Stimulated activated naive CD8-positive, alpha-beta T cell treated with anti-CD3 and anti-CD28 coated beads, Interleukin-15, amount 100 ng/mL, for 72 hours (primary cell): ENCODE measurements around the gene PRLH.

Experiments used
- ATAC-seq: fragments of 150-1000 bp; cut with Tn5 transposase; 2 replicates; pipeline ENCODE4 v1.10.0; 2021; ENCODE audit warnings: mild to moderate bottlenecking, moderate library complexity
- DNase-seq, 2 donors: peaks; one replicate each; pipeline ENCODE4 v3.0.0; 2021 to 2022
- H3K27ac Mint-ChIP-seq, 2 donors: one replicate each; pipeline ENCODE4 v1.8.0; 2022; ENCODE audit warnings: mild to moderate bottlenecking in 2 of 2, mixed read lengths in 2 of 2, moderate library complexity in 2 of 2
- H3K27me3 Mint-ChIP-seq: one replicate; pipeline ENCODE4 v1.8.0; 2022; ENCODE audit warnings: mixed read lengths
- H3K4me1 Mint-ChIP-seq: one replicate; pipeline ENCODE4 v1.8.0; 2022; ENCODE audit warnings: mild to moderate bottlenecking, mixed read lengths
- H3K4me3 Mint-ChIP-seq, 2 donors: one replicate each; pipeline ENCODE4 v1.8.0; 2022; ENCODE audit warnings: mild to moderate bottlenecking in 2 of 2, mixed read lengths in 2 of 2, moderate library complexity in 1 of 2
- H3K9me3 Mint-ChIP-seq, 2 donors: one replicate each; pipeline ENCODE4 v1.8.0; 2022; ENCODE audit warnings: mixed read lengths in 2 of 2

PRLH gene

DNA sequence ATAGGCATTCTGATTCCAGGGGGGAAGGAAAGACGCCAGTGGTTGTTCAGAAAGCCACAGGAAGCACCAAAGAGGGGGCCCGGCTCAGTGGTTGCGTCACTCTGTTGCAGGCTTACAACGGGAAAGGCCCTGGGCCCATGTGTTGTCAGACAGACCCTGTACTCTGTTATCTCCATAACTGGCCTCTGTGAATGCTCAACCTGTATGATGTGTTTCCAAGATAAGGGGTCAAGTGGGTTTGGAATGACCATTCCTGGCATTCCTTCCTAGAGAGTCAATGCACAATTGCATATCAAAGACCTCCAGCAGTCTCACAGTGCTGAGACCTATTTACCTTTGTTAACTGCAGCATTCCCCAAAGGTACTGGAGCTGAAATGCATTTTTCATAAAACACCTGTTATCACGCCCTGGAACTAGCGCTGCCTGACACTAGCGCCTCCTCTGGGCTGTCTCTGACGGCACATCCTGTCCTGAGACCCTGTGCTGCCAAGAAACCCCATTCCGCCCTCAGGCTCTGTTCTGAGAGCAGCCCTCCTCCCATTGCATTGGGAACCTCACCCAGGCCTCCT lies 47.9 kb downstream of the PRLH start:
- DNase-seq (no peak), ATAC-seq (peak; percentile 46)
- no peaks in the 10 kb centered on the region for H3K27me3 Mint-ChIP-seq
- H3K27ac Mint-ChIP-seq: no peak overlapping the region
- no peak overlapping the region for H3K4me3 Mint-ChIP-seq
- no peaks in the 10 kb centered on the region for H3K9me3 Mint-ChIP-seq
- H3K4me1 Mint-ChIP-seq: peaks cover 47% of the 10 kb centered on the region

DNA sequence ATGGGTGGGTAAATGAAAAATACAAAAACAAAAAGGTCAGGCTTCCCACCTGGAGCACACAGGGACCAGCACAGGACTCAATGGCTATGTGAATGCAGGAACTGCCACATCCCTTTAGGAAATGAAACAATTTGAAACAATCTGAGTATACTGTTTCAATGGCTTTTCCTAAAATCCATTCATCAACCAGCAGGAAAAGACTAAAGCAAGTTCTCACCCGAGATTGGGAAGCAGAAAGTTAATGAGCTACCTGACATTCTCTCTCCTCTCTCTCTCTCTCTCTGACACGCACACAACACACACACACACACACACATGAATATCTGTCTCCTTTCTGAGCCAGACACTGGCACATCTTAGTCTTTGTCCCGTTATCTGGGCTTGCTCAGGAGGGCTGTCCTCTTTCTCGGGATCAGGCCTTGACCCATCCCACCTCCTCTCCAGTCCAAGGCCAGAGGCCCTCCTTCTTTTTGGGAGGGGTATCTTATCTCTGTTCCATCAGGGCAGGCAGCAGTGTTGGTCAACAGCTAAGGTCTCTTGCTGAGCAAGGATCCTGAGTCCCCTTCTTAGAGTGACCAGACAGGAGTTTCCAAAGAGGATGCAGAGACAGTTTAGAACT lies 49.4 kb downstream of the PRLH start:
- H3K4me1 Mint-ChIP-seq: peaks cover 47% of the 10 kb centered on the region
- no peaks in the 10 kb centered on the region for H3K9me3 Mint-ChIP-seq
- no peak overlapping the region for H3K4me3 Mint-ChIP-seq
- DNase-seq (no peak), ATAC-seq (no peak)
- H3K27ac Mint-ChIP-seq: peak overlapping the region in 1 of 2 donors; percentile 55
- H3K27me3 Mint-ChIP-seq: no peaks in the 10 kb centered on the region

DNA sequence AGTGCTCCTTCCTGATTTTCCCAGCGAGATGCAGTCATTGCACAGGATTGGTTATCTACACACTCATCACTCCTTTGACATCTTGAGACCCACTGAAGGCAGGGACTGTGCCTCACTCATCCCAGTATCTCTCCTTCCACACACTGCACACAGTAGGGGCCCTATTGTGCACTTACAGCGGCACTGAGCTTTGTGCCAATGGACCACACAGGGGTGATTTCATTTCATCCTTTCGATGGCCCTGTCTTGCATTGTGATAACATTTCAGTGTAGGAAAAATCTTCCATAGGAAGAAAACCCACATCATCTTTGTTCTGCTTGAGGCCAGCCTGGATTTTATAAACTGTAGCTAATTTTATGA lies 50.0 kb downstream of the PRLH start:
- H3K27ac Mint-ChIP-seq: no peak overlapping the region
- no peaks in the 10 kb centered on the region for H3K9me3 Mint-ChIP-seq
- peaks cover 47% of the 10 kb centered on the region for H3K4me1 Mint-ChIP-seq
- H3K4me3 Mint-ChIP-seq: no peak overlapping the region
- ATAC-seq (no peak), DNase-seq (no peak)
- no peaks in the 10 kb centered on the region for H3K27me3 Mint-ChIP-seq
